ENCODE results near the gene KCNK15.
"Not testable (repeated sequence)": the region's sequence is repeated elsewhere in the genome, so short reads cannot be mapped to it uniquely, and the experiment has no call there.

Gene KCNK15

GRCh38 chr20:44759595-44759994 lies 13.9 kb downstream of the KCNK15 start:
- TF ChIP-seq CTCF (IDR thresholded peaks at IDR 0.05; ENCODE audit: low read length) (no peak), EZH2 (IDR thresholded peaks at IDR 0.05; ENCODE audit: borderline replicate concordance, low read length) (no peak)
- Histone ChIP-seq H3K4me3 (ENCODE audit: low read depth, low read length, poor library complexity, severe bottlenecking) (no peak overlapping the region), H4K20me1 (ENCODE audit: insufficient read depth, low read length) (no peaks in the 10 kb centered on the region), H3K9me2 (ENCODE audit: low read depth, low read length) (no peaks in the 10 kb centered on the region), H3K27me3 (ENCODE audit: insufficient read depth, low read length) (0 out of 2 replicates have a peak, but pooled peaks cover 5% of the 10 kb centered on the region), H3K36me3 (ENCODE audit: insufficient read depth, low read length) (no peaks in the 10 kb centered on the region), H3K9ac (ENCODE audit: low read length) (no peak overlapping the region), H3K4me2 (ENCODE audit: low read length) (no peak overlapping the region), H3K9me3 (ENCODE audit: low read length) (no peaks in the 10 kb centered on the region), H3F3A (ENCODE audit: insufficient read depth, low read length) (no peaks in the 10 kb centered on the region), H3K27ac (ENCODE audit: low read depth, low read length, poor library complexity, severe bottlenecking) (no peak overlapping the region), H3K4me1 (ENCODE audit: insufficient read depth, low read length, severe bottlenecking) (no peaks in the 10 kb centered on the region), H3K79me2 (ENCODE audit: insufficient read depth, low read length) (no peaks in the 10 kb centered on the region), H2AFZ (ENCODE audit: low read length) (no peak overlapping the region)

- Histone ChIP-seq H3K4me3 (ENCODE audit: low read depth, low read length, poor library complexity, severe bottlenecking) (no peak overlapping the region), H3K9me3 (ENCODE audit: low read length) (no peaks in the 10 kb centered on the region), H3K27me3 (ENCODE audit: insufficient read depth, low read length) (0 out of 2 replicates have a peak, but pooled peaks cover 5% of the 10 kb centered on the region), H3F3A (ENCODE audit: insufficient read depth, low read length) (no peaks in the 10 kb centered on the region), H3K79me2 (ENCODE audit: insufficient read depth, low read length) (no peaks in the 10 kb centered on the region), H2AFZ (ENCODE audit: low read length) (no peak overlapping the region), H3K9ac (ENCODE audit: low read length) (no peak overlapping the region), H3K27ac (ENCODE audit: low read depth, low read length, poor library complexity, severe bottlenecking) (no peak overlapping the region), H3K36me3 (ENCODE audit: insufficient read depth, low read length) (no peaks in the 10 kb centered on the region), H3K4me2 (ENCODE audit: low read length) (no peak overlapping the region), H3K4me1 (ENCODE audit: insufficient read depth, low read length, severe bottlenecking) (no peaks in the 10 kb centered on the region), H4K20me1 (ENCODE audit: insufficient read depth, low read length) (no peaks in the 10 kb centered on the region), H3K9me2 (ENCODE audit: low read depth, low read length) (no peaks in the 10 kb centered on the region)
- no peak for TF ChIP-seq CTCF (IDR thresholded peaks at IDR 0.05; ENCODE audit: low read length)
- TF ChIP-seq EZH2 (IDR thresholded peaks at IDR 0.05; ENCODE audit: borderline replicate concordance, low read length), result no peak
These were observed 15.8 kb downstream of the KCNK15 start for GRCh38 chr20:44761423-44761822.

DNA sequence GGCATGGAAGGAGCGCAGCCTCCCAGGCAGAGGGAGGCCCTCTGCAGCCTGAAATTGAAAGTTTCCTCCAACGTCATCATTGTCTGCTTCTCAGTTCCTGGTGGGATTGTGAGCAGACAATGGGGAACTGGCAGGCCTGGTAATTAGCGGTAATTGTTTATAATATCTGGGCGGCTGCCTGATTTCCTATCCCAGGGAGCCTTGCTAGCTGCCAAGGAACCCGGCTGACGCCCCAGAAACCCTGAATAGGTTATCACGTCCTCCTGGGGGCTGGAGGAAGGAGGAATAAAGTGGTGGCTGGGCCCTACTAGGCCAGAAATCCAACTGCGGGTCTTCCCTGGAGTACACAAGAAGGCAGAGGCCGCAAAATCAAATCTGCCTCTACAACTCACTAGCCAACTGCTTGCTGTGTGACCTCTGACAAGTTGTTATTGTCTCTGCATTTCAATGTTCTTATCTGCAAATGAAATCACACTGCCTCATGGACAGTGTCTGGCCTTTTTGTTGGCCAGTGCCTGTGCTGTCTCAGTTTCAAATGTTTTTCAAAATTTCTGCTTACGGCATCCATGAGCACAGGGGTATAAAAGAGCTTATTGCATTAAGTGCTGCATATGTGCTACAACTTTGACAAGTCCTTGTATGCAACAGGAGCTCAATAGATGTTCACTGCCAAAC lies 16.9 kb downstream of the KCNK15 start:
- H3K4me3 ChIP-seq (ENCODE audit: low read depth, low read length, poor library complexity, severe bottlenecking), result no peak overlapping the region
- 0 out of 2 replicates have a peak, but pooled peaks cover 5% of the 10 kb centered on the region for H3K27me3 ChIP-seq (ENCODE audit: insufficient read depth, low read length)
- H3K36me3 ChIP-seq (ENCODE audit: insufficient read depth, low read length), result no peaks in the 10 kb centered on the region
- no peak overlapping the region for H3K9ac ChIP-seq (ENCODE audit: low read length)
- H2AFZ ChIP-seq (ENCODE audit: low read length), result no peak overlapping the region
- H3K9me2 ChIP-seq (ENCODE audit: low read depth, low read length), result no peaks in the 10 kb centered on the region
- no peak overlapping the region for H3K27ac ChIP-seq (ENCODE audit: low read depth, low read length, poor library complexity, severe bottlenecking)
- H3K9me3 ChIP-seq (ENCODE audit: low read length), result no peaks in the 10 kb centered on the region
- TF ChIP-seq CTCF (IDR thresholded peaks at IDR 0.05; ENCODE audit: low read length) (no peak), EZH2 (IDR thresholded peaks at IDR 0.05; ENCODE audit: borderline replicate concordance, low read length) (no peak)
- H3F3A ChIP-seq (ENCODE audit: insufficient read depth, low read length), result no peaks in the 10 kb centered on the region
- no peaks in the 10 kb centered on the region for H3K79me2 ChIP-seq (ENCODE audit: insufficient read depth, low read length)
- no peaks in the 10 kb centered on the region for H4K20me1 ChIP-seq (ENCODE audit: insufficient read depth, low read length)
- no peaks in the 10 kb centered on the region for H3K4me1 ChIP-seq (ENCODE audit: insufficient read depth, low read length, severe bottlenecking)
- H3K4me2 ChIP-seq (ENCODE audit: low read length), result no peak overlapping the region

GRCh38 chr20:44763798-44764197 lies 18.1 kb downstream of the KCNK15 start:
- not testable (repeated sequence) for H3K9me3 ChIP-seq (ENCODE audit: low read length)

More at GRCh38 chr20:44763798-44764197, 18.1 kb downstream of the KCNK15 start:
- not testable (repeated sequence) for H3K79me2 ChIP-seq (ENCODE audit: insufficient read depth, low read length); H3K9ac ChIP-seq (ENCODE audit: low read length); H4K20me1 ChIP-seq (ENCODE audit: insufficient read depth, low read length); H3K36me3 ChIP-seq (ENCODE audit: insufficient read depth, low read length); H3K4me2 ChIP-seq (ENCODE audit: low read length); H3K27me3 ChIP-seq (ENCODE audit: insufficient read depth, low read length); H3K27ac ChIP-seq (ENCODE audit: low read depth, low read length, poor library complexity, severe bottlenecking); H3K9me2 ChIP-seq (ENCODE audit: low read depth, low read length); H3K4me3 ChIP-seq (ENCODE audit: low read depth, low read length, poor library complexity, severe bottlenecking); H3F3A ChIP-seq (ENCODE audit: insufficient read depth, low read length); H2AFZ ChIP-seq (ENCODE audit: low read length); H3K4me1 ChIP-seq (ENCODE audit: insufficient read depth, low read length, severe bottlenecking)

All from OCI-LY1 (cell line).